ENCODE results near the gene ACOXL.

ACOXL gene

DNA sequence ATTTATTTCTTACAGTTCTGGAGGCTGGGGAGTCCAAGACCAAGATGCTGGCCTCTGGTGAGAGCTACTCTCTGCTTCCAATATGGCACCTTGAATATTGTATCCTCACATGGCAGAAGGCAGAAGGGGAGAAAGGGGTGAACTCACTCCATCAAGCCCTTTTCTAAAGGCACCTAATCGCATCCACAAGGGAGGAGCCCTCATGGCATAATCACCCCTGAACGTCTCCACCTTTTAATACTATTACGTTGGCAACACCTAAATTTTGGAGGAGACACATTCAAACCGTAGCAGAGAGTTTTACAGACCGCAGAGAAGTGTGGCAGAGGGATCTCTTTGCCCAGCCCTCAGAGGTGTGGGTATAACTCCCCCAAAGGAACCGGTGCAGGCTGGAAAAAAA is 245.8 kb downstream of the ACOXL start:
- no peak for DNase-seq (ENCODE audit: low read depth)

GRCh38 chr2:110978756-110979470 is 246.5 kb downstream of the ACOXL start:
- no peak for DNase-seq (ENCODE audit: low read depth)

GRCh38 chr2:110979471-110980338 is 247.3 kb downstream of the ACOXL start:
- no peak for DNase-seq (ENCODE audit: low read depth)

DNA sequence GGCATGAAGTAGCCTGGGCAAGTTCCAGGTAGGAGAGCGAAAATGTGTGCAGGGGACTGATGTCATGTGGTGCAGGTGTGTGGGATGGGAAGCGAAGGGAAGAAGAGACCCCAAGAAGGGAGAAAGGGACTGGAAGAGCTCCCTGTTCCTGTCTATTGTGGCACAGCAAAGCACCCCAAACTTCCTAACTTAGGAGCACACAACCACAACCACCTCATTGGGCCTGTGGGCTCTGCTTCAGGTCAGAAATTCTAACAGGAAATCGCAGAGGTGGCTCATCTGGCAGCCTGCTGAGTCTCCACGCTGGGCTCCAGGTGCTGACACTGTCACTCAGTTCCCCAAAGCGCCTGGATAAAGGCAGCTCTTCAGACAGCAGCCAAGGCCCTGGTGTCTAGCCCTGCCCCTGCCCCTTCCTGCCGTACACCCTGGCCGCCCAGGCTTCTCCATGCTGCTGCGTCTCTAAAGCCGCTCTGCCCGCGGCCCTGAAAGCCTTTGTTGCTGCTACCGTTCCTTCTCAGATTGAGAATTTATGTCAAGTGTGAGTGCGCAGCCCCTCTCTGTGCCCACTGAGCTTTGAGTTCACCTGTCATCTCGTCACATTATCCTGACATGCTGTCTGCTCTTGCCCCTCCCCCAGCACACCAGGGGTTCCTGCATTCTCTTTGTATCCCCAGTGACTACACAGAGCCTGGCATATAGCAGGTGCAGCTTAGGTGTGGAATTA is 248.1 kb downstream of the ACOXL start:
- no peak for DNase-seq (ENCODE audit: low read depth)

GRCh38 chr2:110983133-110983532 is 250.8 kb downstream of the ACOXL start:
- no peak for DNase-seq (ENCODE audit: low read depth)

- DNase-seq (ENCODE audit: low read depth), result no peak
These were observed 252.5 kb downstream of the ACOXL start for GRCh38 chr2:110984694-110985490.

GRCh38 chr2:110990440-110990839 is 258.1 kb downstream of the ACOXL start:
- DNase-seq (ENCODE audit: low read depth), result no peak

- DNase-seq (ENCODE audit: low read depth), result no peak
These were observed 259.5 kb downstream of the ACOXL start for GRCh38 chr2:110991911-110992310.

GRCh38 chr2:110992886-110993285 is 260.5 kb downstream of the ACOXL start:
- DNase-seq (ENCODE audit: low read depth), result no peak

GRCh38 chr2:110993557-110994231 is 261.3 kb downstream of the ACOXL start:
- no peak for DNase-seq (ENCODE audit: low read depth)

DNA sequence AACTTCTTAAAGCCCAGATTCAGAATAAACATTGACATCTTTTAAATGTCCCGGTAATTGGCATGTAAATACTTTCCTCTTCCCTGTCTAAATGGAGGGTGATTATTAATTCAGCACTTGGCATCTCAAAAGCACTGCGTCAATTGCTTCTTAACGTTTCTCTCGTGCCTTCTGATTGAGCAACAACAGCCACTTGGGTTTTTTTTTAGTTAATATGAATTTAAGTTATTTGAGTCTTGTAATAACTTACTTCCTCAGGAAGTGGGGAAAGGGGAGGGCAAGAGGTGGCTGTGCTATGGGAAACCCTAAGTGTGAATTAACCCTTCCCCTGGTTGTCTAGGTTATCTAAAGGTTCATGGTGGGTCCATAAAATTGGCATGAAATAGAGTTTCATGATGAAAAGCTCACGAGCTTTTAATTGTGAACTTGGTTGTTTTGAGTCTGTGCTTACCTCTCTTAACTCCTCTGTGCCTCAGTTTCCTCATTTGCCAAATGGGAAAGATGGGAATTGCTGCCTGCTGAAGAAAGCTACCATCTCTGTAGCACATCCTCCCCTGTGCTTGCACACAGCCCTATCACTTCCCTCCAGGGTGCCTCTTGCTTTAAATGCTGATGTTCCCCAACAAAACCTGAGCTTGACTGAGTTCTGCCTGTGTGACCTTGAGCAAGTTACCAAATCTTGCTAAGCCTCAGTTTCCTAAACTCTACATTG is 262.0 kb downstream of the ACOXL start:
- DNase-seq (ENCODE audit: low read depth), result no peak

DNA sequence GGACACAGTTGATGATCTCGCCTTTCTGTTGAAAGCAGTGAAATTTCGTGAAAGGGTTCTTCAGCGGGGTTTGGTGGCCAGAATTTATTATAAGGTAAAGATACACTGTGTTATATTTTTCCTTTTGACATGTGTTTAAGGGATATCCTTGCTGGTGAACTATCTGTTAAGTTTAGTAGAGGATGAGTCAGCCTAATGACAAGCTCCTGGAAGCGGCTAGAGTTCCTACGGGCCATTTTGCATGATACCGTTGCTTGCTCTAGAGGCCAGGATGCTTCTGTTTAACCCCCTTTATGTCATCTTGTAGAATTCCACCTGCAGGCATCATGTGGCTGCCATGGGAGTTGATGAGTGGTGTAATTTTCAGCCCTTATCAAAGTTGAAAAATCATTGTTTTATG is 263.5 kb downstream of the ACOXL start:
- no peak for DNase-seq (ENCODE audit: low read depth)

GRCh38 chr2:110997331-110998045 is 265.1 kb downstream of the ACOXL start:
- no peak for DNase-seq (ENCODE audit: low read depth)

DNA sequence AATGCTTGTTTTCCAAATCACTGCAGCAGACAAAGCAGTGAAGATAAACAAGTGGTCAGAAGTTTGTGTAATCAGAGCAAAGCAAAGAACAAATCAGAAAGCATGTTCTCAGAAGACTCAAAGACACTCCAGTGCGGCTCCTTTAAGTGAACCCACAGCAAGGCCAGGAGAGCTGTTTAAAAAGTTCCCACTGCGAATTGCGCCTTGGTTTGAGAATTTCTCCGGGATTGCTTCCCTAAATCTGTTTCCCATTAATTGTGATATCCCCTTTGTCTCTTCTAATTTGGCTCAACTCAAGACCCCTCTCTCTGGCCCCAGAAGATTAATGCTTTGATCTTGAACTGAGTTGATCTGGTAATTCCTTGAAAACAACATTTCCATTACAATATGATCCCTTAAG is 265.9 kb downstream of the ACOXL start:
- no peak for DNase-seq (ENCODE audit: low read depth)

- no peak for DNase-seq (ENCODE audit: low read depth)
These were observed 267.3 kb downstream of the ACOXL start for GRCh38 chr2:110999626-111000025.

DNA sequence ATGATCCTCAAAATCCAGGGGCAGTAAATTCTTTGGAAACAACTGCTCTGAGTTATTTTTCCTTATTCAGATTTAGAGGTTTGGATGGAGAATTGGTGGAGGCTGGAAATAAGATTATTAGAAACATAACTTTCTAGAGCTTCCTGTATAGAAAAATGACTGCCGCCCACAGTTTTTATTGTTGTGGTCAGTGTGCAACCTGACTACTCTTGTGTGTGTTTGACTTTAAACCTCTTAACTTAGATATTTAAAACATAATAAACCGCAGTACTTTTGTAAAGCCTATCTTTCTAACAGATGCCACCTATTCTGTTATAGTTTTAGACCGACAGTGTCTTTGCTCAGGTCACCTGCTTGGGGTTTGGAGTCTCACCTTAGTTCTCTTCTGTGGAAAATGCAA is 272.9 kb downstream of the ACOXL start:
- DNase-seq (ENCODE audit: low read depth), result no peak

DNA sequence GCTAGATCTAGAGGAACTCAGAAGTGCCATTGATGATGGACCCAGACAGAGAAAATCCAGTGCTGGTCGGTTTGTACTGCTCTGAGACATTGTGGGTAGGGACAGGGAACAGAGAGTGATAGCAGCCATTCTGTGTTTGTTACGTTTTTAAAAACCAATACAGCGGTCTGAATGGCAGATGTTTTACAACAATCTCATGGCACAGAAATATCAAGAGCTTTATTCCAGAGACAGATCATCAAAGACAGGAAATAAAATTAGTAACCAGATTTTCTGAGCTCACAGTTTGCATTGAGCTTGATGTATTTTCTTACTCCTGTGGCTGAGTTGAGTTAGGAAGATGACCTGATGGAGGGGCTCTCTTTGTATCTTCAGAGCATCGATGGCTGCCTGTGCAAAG is 273.4 kb downstream of the ACOXL start:
- DNase-seq (ENCODE audit: low read depth), result no peak

GRCh38 chr2:111007757-111008688 is 275.6 kb downstream of the ACOXL start:
- no peak for DNase-seq (ENCODE audit: low read depth)

- DNase-seq (ENCODE audit: low read depth), result no peak
These were observed 278.8 kb downstream of the ACOXL start for GRCh38 chr2:111011218-111011617.

All from activated gamma-delta T cell treated with anti-CD3 and anti-CD28 coated beads, Interleukin-2, amount 50 U/mL, for 16 hours (primary cell).